Liver (tissue), 9 donors: ENCODE data around the gene CCDC12. TPM values are rescaled to one million over a fixed set of nuclear protein-coding genes. Genes with fewer than 3 reads are reported as not detected.

ENCODE experiments used
- DNase-seq: peaks from one replicate; pipeline ENCODE4 v3.0.0-alpha.2; 2017; ENCODE audit warnings: low spot score
- H3K27ac ChIP-seq, 2 donors: one replicate each; pipeline ENCODE4 v1.7.0; 2013; ENCODE audit warnings: inconsistent platforms in 2 of 2, low read length in 2 of 2, control low read depth in 1 of 2, low read depth in 1 of 2, mild to moderate bottlenecking in 1 of 2
- H3K27me3 ChIP-seq, 4 donors: one replicate each; pipeline versions ENCODE4 v1.6.1 to v1.7.0; 2013; ENCODE audit warnings: low read length in 3 of 4, inconsistent platforms in 1 of 4, mild to moderate bottlenecking in 1 of 4, moderate library complexity in 1 of 4; ENCODE audit not compliant: control insufficient read depth in 4 of 4, insufficient read depth in 4 of 4
- H3K36me3 ChIP-seq, 4 donors: one replicate each; pipeline versions ENCODE4 v1.6.1 to v1.7.0; 2013; ENCODE audit warnings: low read length in 3 of 4, mild to moderate bottlenecking in 3 of 4, low read depth in 1 of 4, moderate library complexity in 1 of 4; ENCODE audit not compliant: control insufficient read depth in 4 of 4, insufficient read depth in 3 of 4
- H3K4me1 ChIP-seq, 4 donors: one replicate each; pipeline versions ENCODE4 v1.6.1 to v1.7.0; 2013; ENCODE audit warnings: low read length in 3 of 4, mild to moderate bottlenecking in 3 of 4, moderate library complexity in 1 of 4; ENCODE audit not compliant: control insufficient read depth in 4 of 4, insufficient read depth in 4 of 4
- H3K4me3 ChIP-seq, 3 donors: one replicate each; pipeline versions ENCODE4 v1.6.1 to v1.7.0; 2013; ENCODE audit warnings: low read length in 3 of 3, control low read depth in 1 of 3, low read depth in 1 of 3, mild to moderate bottlenecking in 1 of 3
- H3K9ac ChIP-seq, 2 donors: one replicate each; pipeline ENCODE4 v1.7.0; 2013; ENCODE audit warnings: low read length in 2 of 2, mild to moderate bottlenecking in 2 of 2, moderate library complexity in 2 of 2, control low read depth in 1 of 2, low read depth in 1 of 2
- H3K9me3 ChIP-seq, 4 donors: one replicate each; pipeline versions ENCODE4 v1.6.1 to v1.7.0; 2013; ENCODE audit warnings: low read length in 3 of 4; ENCODE audit not compliant: control insufficient read depth in 4 of 4
- EGR1 ChIP-seq, 2 donors: IDR thresholded peaks; 2 replicates each; pipeline ENCODE4 v1.6.1; 2016 to 2018; ENCODE audit warnings: antibody characterized with exemption in 2 of 2, low read depth in 2 of 2
- FOXA1 ChIP-seq: IDR thresholded peaks from 2 replicates; pipeline ENCODE4 v1.6.1; 2016; ENCODE audit warnings: antibody characterized with exemption
- FOXA2 ChIP-seq: IDR thresholded peaks from 2 replicates; pipeline ENCODE4 v1.6.1; 2016; ENCODE audit warnings: antibody characterized with exemption
- GABPA ChIP-seq, 2 donors: IDR thresholded peaks in 1 of 2; conservative IDR thresholded peaks in 1 of 2; 2 replicates each; pipeline ENCODE4 v1.6.1; 2016; ENCODE audit warnings: antibody characterized with exemption in 2 of 2, mild to moderate bottlenecking in 1 of 2, moderate library complexity in 1 of 2
- HNF4A ChIP-seq, 2 donors: conservative IDR thresholded peaks; 2 replicates each; pipeline ENCODE4 v1.6.1; 2016; ENCODE audit warnings: antibody characterized with exemption in 2 of 2, mild to moderate bottlenecking in 2 of 2
- HNF4G ChIP-seq: IDR thresholded peaks from 2 replicates; pipeline ENCODE4 v1.6.1; 2016; ENCODE audit warnings: antibody characterized with exemption
- JUND ChIP-seq, 2 donors: IDR thresholded peaks; 2 replicates each; pipeline ENCODE4 v1.6.1; 2016; ENCODE audit warnings: antibody characterized with exemption in 2 of 2
- NR2F2 ChIP-seq: IDR thresholded peaks from 2 replicates; pipeline ENCODE4 v1.6.1; 2016; ENCODE audit warnings: antibody characterized with exemption
- RAD21 ChIP-seq, 2 donors: IDR thresholded peaks; 2 replicates each; pipeline ENCODE4 v1.6.1; 2016; ENCODE audit warnings: antibody characterized with exemption in 2 of 2, mild to moderate bottlenecking in 2 of 2
- RXRA ChIP-seq, 2 donors: IDR thresholded peaks; 2 replicates each; pipeline ENCODE4 v1.6.1; 2017 to 2018; ENCODE audit warnings: antibody characterized with exemption in 2 of 2, mild to moderate bottlenecking in 1 of 2
- SP1 ChIP-seq: IDR thresholded peaks from 2 replicates; pipeline ENCODE4 v1.6.1; 2018; ENCODE audit warnings: antibody characterized with exemption, mild to moderate bottlenecking
- TAF1 ChIP-seq: conservative IDR thresholded peaks from 2 replicates; pipeline ENCODE4 v1.6.1; 2016; ENCODE audit warnings: antibody characterized with exemption, mild to moderate bottlenecking
- YY1 ChIP-seq: IDR thresholded peaks from 2 replicates; pipeline ENCODE4 v1.6.1; 2016; ENCODE audit warnings: antibody characterized with exemption, mild to moderate bottlenecking
- WGBS: extraction: QIAGEN DNeasy Blood & Tissue Kit; methylation state at CpG from one replicate; pipeline ENCODE4 v1.1.7; 2013; 5-methylcytosine and 5-hydroxymethylcytosine counted together
- polyA plus RNA-seq, 2 donors: library from polyadenylated mRNA; stranded (reverse) in 1 of 2; unstranded in 1 of 2; fragments of 200-250 nt in 1 of 2; fragments of >200 nt in 1 of 2; fragmentation: Nextera tagmentation in 1 of 2; extraction: Ambion mirVana in 1 of 2; gene quantifications; one replicate each; pipeline versions ENCODE4 v1.2.1 to v1.2.3, GENCODE V29; 2013 to 2015
- total RNA-seq, 2 donors: library from RNA; depleted of rRNA; stranded (reverse); fragments of >200 nt; gene quantifications; one replicate each; pipeline ENCODE4 v1.2.3, GENCODE V29; 2014
- TF ChIP-seq, protein P1 (sequence below): IDR thresholded peaks from 2 replicates; pipeline ENCODE4 v1.6.1; 2016; ENCODE audit warnings: antibody characterized with exemption, mild to moderate bottlenecking
- TF ChIP-seq, protein P2 (sequence below): IDR thresholded peaks from 2 replicates; pipeline ENCODE4 v1.6.1; 2016; ENCODE audit warnings: antibody characterized with exemption
- TF ChIP-seq, protein P3 (sequence below): fragments of 150-350 bp; IDR thresholded peaks from 2 replicates; pipeline ENCODE4 v1.5.1; 2017; ENCODE audit warnings: improper control_type of control experiment, low read depth, low read length; ENCODE audit not compliant: missing input control
- TF ChIP-seq, protein P4 (sequence below): IDR thresholded peaks from 2 replicates; pipeline ENCODE4 v1.6.1; 2016; ENCODE audit warnings: antibody characterized with exemption
- TF ChIP-seq, protein P5 (sequence below): IDR thresholded peaks from 2 replicates; pipeline ENCODE4 v1.6.1; 2016; ENCODE audit warnings: antibody characterized with exemption
- donor health status: healthy.
- donor health status: healthy.
- donor health status: healthy.
- donor health status: healthy.
- donor health status: healthy.

The CCDC12 gene
- total and polyA plus RNA-seq, 4 donors: 8.5 to 35.1 (median 26.6) TPM

DNA sequence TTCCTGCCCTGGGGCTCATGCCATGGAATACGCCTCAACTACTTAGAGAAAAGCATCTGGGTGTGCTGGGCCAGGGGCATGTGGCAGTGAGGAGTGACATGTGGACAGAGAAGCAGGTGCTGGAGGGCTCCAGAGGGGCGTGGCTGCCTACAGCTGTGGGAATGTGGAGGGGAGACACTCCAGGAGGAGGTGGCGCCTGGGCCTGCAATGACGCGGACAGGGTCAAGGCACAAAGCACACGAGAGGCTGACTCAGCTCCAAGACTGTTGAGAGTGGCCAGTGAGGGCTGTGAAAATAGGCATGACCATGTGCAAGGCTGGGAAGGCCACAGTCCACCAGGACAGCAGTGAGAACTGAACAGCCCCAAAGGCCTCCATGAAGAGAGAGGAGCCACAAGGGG lies 50.5 kb downstream of the CCDC12 start:
- no peaks in the 10 kb centered on the region for H3K9me3 ChIP-seq
- H3K4me3 ChIP-seq: no peak overlapping the region
- no peak for DNase-seq
- no peaks in the 10 kb centered on the region for H3K27me3 ChIP-seq
- no peak overlapping the region for H3K27ac ChIP-seq
- 76% methylated on average over 6 of the region's 6 CpGs for WGBS
- no peak for TF ChIP-seq GABPA (IDR thresholded peaks at IDR 0.05 in 1 of 2, conservative IDR thresholded peaks at IDR 0.05 in 1 of 2)
- TF ChIP-seq, protein P1, sequence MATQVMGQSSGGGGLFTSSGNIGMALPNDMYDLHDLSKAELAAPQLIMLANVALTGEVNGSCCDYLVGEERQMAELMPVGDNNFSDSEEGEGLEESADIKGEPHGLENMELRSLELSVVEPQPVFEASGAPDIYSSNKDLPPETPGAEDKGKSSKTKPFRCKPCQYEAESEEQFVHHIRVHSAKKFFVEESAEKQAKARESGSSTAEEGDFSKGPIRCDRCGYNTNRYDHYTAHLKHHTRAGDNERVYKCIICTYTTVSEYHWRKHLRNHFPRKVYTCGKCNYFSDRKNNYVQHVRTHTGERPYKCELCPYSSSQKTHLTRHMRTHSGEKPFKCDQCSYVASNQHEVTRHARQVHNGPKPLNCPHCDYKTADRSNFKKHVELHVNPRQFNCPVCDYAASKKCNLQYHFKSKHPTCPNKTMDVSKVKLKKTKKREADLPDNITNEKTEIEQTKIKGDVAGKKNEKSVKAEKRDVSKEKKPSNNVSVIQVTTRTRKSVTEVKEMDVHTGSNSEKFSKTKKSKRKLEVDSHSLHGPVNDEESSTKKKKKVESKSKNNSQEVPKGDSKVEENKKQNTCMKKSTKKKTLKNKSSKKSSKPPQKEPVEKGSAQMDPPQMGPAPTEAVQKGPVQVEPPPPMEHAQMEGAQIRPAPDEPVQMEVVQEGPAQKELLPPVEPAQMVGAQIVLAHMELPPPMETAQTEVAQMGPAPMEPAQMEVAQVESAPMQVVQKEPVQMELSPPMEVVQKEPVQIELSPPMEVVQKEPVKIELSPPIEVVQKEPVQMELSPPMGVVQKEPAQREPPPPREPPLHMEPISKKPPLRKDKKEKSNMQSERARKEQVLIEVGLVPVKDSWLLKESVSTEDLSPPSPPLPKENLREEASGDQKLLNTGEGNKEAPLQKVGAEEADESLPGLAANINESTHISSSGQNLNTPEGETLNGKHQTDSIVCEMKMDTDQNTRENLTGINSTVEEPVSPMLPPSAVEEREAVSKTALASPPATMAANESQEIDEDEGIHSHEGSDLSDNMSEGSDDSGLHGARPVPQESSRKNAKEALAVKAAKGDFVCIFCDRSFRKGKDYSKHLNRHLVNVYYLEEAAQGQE: no peak
- no peak for TF ChIP-seq SP1
- TF ChIP-seq HNF4G: no peak
- TF ChIP-seq YY1: no peak
- TF ChIP-seq, protein P2, sequence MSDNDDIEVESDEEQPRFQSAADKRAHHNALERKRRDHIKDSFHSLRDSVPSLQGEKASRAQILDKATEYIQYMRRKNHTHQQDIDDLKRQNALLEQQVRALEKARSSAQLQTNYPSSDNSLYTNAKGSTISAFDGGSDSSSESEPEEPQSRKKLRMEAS: no peak
- TF ChIP-seq EGR1 (IDR thresholded peaks at IDR 0.05; ENCODE audit: low read depth in 2 of 2): no peak
- TF ChIP-seq, protein P3, sequence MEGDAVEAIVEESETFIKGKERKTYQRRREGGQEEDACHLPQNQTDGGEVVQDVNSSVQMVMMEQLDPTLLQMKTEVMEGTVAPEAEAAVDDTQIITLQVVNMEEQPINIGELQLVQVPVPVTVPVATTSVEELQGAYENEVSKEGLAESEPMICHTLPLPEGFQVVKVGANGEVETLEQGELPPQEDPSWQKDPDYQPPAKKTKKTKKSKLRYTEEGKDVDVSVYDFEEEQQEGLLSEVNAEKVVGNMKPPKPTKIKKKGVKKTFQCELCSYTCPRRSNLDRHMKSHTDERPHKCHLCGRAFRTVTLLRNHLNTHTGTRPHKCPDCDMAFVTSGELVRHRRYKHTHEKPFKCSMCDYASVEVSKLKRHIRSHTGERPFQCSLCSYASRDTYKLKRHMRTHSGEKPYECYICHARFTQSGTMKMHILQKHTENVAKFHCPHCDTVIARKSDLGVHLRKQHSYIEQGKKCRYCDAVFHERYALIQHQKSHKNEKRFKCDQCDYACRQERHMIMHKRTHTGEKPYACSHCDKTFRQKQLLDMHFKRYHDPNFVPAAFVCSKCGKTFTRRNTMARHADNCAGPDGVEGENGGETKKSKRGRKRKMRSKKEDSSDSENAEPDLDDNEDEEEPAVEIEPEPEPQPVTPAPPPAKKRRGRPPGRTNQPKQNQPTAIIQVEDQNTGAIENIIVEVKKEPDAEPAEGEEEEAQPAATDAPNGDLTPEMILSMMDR: no peak
- no peak for TF ChIP-seq FOXA2
- no peak for TF ChIP-seq RAD21 (IDR thresholded peaks at IDR 0.05)
- TF ChIP-seq HNF4A (conservative IDR thresholded peaks at IDR 0.05): no peak
- no peak for TF ChIP-seq NR2F2
- TF ChIP-seq RXRA (IDR thresholded peaks at IDR 0.05): no peak
- TF ChIP-seq, protein P4, sequence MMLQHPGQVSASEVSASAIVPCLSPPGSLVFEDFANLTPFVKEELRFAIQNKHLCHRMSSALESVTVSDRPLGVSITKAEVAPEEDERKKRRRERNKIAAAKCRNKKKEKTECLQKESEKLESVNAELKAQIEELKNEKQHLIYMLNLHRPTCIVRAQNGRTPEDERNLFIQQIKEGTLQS: no peak
- TF ChIP-seq JUND (IDR thresholded peaks at IDR 0.05): no peak
- no peak for TF ChIP-seq FOXA1
- TF ChIP-seq, protein P5, sequence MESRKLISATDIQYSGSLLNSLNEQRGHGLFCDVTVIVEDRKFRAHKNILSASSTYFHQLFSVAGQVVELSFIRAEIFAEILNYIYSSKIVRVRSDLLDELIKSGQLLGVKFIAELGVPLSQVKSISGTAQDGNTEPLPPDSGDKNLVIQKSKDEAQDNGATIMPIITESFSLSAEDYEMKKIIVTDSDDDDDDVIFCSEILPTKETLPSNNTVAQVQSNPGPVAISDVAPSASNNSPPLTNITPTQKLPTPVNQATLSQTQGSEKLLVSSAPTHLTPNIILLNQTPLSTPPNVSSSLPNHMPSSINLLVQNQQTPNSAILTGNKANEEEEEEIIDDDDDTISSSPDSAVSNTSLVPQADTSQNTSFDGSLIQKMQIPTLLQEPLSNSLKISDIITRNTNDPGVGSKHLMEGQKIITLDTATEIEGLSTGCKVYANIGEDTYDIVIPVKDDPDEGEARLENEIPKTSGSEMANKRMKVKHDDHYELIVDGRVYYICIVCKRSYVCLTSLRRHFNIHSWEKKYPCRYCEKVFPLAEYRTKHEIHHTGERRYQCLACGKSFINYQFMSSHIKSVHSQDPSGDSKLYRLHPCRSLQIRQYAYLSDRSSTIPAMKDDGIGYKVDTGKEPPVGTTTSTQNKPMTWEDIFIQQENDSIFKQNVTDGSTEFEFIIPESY: no peak
- TF ChIP-seq TAF1: no peak
- H3K36me3 ChIP-seq: peaks cover 22 to 40% (median 30%) of the 10 kb centered on the region in 4 donors
- no peak overlapping the region for H3K9ac ChIP-seq
- H3K4me1 ChIP-seq: peaks cover 10 to 27% (median 17%) of the 10 kb centered on the region in 4 donors
